OCI-LY1 (cell line): ENCODE data around the gene MYL12B.

ENCODE experiments used
- H2AFZ ChIP-seq: fragments of 200-600 bp; sonication (generic), shearing (Covaris generic); 2 replicates; pipeline ENCODE4 v1.6.0; 2014; ENCODE audit warnings: antibody characterized with exemption, mild to moderate bottlenecking, low read length
- H3F3A ChIP-seq: fragments of 200-600 bp; sonication (generic), shearing (Covaris generic); 2 replicates; pipeline ENCODE4 v1.6.0; 2014; ENCODE audit warnings: mild to moderate bottlenecking, antibody characterized with exemption, low read length, moderate library complexity; ENCODE audit not compliant: insufficient read depth
- H3K27ac ChIP-seq: fragments of 200-600 bp; sonication (generic); 2 replicates; pipeline ENCODE4 v1.5.1; 2014; ENCODE audit warnings: low read length, mixed run types, mild to moderate bottlenecking, low read depth; ENCODE audit not compliant: poor library complexity, severe bottlenecking
- H3K27me3 ChIP-seq: fragments of 200-600 bp; sonication (generic); 2 replicates; pipeline ENCODE4 v1.6.0; 2014; ENCODE audit warnings: antibody characterized with exemption, mild to moderate bottlenecking, low read length, moderate library complexity; ENCODE audit not compliant: insufficient read depth
- H3K36me3 ChIP-seq: fragments of 200-600 bp; sonication (generic); 2 replicates; pipeline ENCODE4 v1.6.1; 2014; ENCODE audit warnings: mild to moderate bottlenecking, antibody characterized with exemption, low read length, moderate library complexity, mixed read lengths; ENCODE audit not compliant: insufficient read depth
- H3K4me1 ChIP-seq: fragments of 200-600 bp; sonication (generic); 2 replicates; pipeline ENCODE4 v1.5.1; 2014; ENCODE audit warnings: mild to moderate bottlenecking, low read length, moderate library complexity; ENCODE audit not compliant: insufficient read depth, severe bottlenecking
- H3K4me2 ChIP-seq: fragments of 200-600 bp; sonication (generic), shearing (Covaris generic); 2 replicates; pipeline ENCODE4 v1.6.1; 2014; ENCODE audit warnings: low read length
- H3K4me3 ChIP-seq: fragments of 200-600 bp; sonication (generic); 2 replicates; pipeline ENCODE4 v1.5.1; 2014; ENCODE audit warnings: low read length, low read depth, mild to moderate bottlenecking, mixed read lengths; ENCODE audit not compliant: poor library complexity, severe bottlenecking
- H3K79me2 ChIP-seq: fragments of 200-600 bp; shearing (Covaris generic); 2 replicates; pipeline ENCODE4 v1.6.1; 2016; ENCODE audit warnings: mixed run types, low read length, mixed read lengths; ENCODE audit not compliant: insufficient read depth
- H3K9ac ChIP-seq: fragments of 200-600 bp; sonication (generic), shearing (Covaris generic); 2 replicates; pipeline ENCODE4 v1.6.1; 2014; ENCODE audit warnings: mild to moderate bottlenecking, low read length, mixed read lengths
- H3K9me2 ChIP-seq: fragments of 200-600 bp; sonication (generic), shearing (Covaris generic); 2 replicates; pipeline ENCODE4 v1.6.1; 2014; ENCODE audit warnings: low read depth, mild to moderate bottlenecking, low read length, mixed read lengths
- H3K9me3 ChIP-seq: fragments of 200-600 bp; shearing (Covaris generic); 2 replicates; pipeline ENCODE4 v1.6.1; 2014; ENCODE audit warnings: low read length, mixed read lengths
- H4K20me1 ChIP-seq: fragments of 200-600 bp; sonication (generic), shearing (Covaris generic); 2 replicates; pipeline ENCODE4 v1.6.0; 2016; ENCODE audit warnings: mild to moderate bottlenecking, low read length; ENCODE audit not compliant: insufficient read depth
- CTCF ChIP-seq: fragments of 200-600 bp; sonication (generic), shearing (Covaris generic); IDR thresholded peaks from 2 replicates; pipeline ENCODE4 v1.5.1; 2017; ENCODE audit warnings: mild to moderate bottlenecking, antibody characterized with exemption, low read length, moderate library complexity, mixed read lengths
- EZH2 ChIP-seq: fragments of 200-600 bp; sonication (generic), shearing (Covaris generic); IDR thresholded peaks from 2 replicates; pipeline ENCODE4 v1.8.0; 2017; ENCODE audit warnings: borderline replicate concordance, mixed run types, mild to moderate bottlenecking, antibody characterized with exemption, low read length, moderate library complexity, mixed read lengths

The MYL12B gene

GRCh38 chr18:3279201-3280185 lies 17.6 kb downstream of the MYL12B start:
- Histone ChIP-seq H3K27ac (peak overlapping the region; percentile 96), H3K4me1 (peaks cover 40% of the 10 kb centered on the region), H3K79me2 (no peaks in the 10 kb centered on the region), H3K9me3 (no peaks in the 10 kb centered on the region), H3F3A (0 out of 2 replicates have a peak, but pooled peaks cover 4% of the 10 kb centered on the region), H3K4me2 (peak overlapping the region; percentile 37), H3K9ac (peak overlapping the region; percentile 47), H2AFZ (no peak overlapping the region), H3K36me3 (peaks cover 32% of the 10 kb centered on the region), H3K4me3 (no peak overlapping the region), H3K9me2 (no peaks in the 10 kb centered on the region), H4K20me1 (no peaks in the 10 kb centered on the region), H3K27me3 (no peaks in the 10 kb centered on the region)
- TF ChIP-seq EZH2 (no peak), CTCF (no peak)

GRCh38 chr18:3281456-3282400 lies 19.8 kb downstream of the MYL12B start:
- Histone ChIP-seq H3F3A (0 out of 2 replicates have a peak, but pooled peaks cover 4% of the 10 kb centered on the region), H3K4me1 (peaks cover 40% of the 10 kb centered on the region), H3K27me3 (no peaks in the 10 kb centered on the region), H2AFZ (no peak overlapping the region), H3K27ac (peak overlapping the region; percentile 49), H3K4me2 (no peak overlapping the region), H3K36me3 (peaks cover 12% of the 10 kb centered on the region), H4K20me1 (no peaks in the 10 kb centered on the region), H3K9me2 (no peaks in the 10 kb centered on the region), H3K4me3 (no peak overlapping the region), H3K9ac (no peak overlapping the region), H3K9me3 (peaks cover 2% of the 10 kb centered on the region; the same call in 1 of the 2 replicates), H3K79me2 (no peaks in the 10 kb centered on the region)
- TF ChIP-seq EZH2 (no peak), CTCF (peak; percentile 54)

GRCh38 chr18:3283253-3283863 lies 21.4 kb downstream of the MYL12B start:
- Histone ChIP-seq H3K36me3 (no peaks in the 10 kb centered on the region; the same call in 1 of the 2 replicates), H3K27me3 (no peaks in the 10 kb centered on the region), H3K27ac (no peak overlapping the region), H3K9me3 (peaks cover 2% of the 10 kb centered on the region; the same call in 1 of the 2 replicates), H3K9ac (no peak overlapping the region), H2AFZ (no peak overlapping the region), H3K4me2 (no peak overlapping the region), H3K9me2 (no peaks in the 10 kb centered on the region), H3K79me2 (no peaks in the 10 kb centered on the region), H3K4me3 (no peak overlapping the region), H3F3A (0 out of 2 replicates have a peak, but pooled peaks cover 4% of the 10 kb centered on the region), H4K20me1 (no peaks in the 10 kb centered on the region), H3K4me1 (peaks cover 29% of the 10 kb centered on the region)
- TF ChIP-seq CTCF: no peak
- TF ChIP-seq EZH2: no peak
